Islet precursor cell (in vitro differentiated cells): ENCODE measurements around the gene TRAK2.
"Not testable (repeated sequence)": the region's sequence is repeated elsewhere in the genome, so short reads cannot be mapped to it uniquely, and the experiment has no call there.

Experiments used
- DNase-seq: peaks from one replicate; pipeline ENCODE4 v3.0.0-alpha.2; 2018

Gene TRAK2

GRCh38 chr2:201413143-201413542 is 38.1 kb downstream of the TRAK2 start:
- no peak for DNase-seq

DNA sequence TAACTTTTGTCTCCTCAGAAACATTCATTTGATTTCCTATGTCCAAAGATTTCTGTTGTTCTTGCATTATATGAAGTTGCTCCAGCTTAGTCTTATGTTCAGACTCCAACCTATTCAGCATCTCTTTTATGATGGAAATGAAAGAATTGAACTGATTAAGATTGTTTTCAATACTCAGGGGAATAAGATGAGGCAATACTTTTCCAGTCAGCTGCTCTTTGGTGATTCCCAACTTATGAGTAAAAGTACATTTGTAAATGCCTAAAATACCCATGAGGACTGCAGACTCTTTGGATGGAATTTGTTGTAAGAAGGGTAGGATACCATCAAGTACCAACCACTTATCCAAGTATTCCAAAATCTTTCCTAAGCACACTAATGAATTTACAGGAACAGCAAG is 39.8 kb downstream of the TRAK2 start:
- DNase-seq = no peak

DNA sequence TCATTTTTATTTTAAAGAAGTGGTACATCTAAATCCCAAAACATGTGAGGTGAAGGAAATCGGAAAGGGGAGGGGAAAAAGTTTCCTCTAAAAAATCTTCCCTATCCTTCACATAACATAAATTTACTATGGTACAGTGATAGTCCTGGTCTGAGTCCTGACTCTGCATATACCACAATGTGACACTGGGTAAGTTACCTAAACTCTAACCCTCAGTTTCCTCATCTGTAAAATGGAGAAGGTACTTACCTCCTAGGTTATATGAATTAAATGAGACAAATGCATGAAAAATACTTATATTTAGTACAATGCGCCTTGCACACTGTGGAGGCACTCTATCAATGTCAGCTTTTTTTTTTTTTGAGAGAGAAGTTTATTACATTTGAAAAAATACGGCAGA is 42.3 kb downstream of the TRAK2 start:
- DNase-seq = no peak

- no peak for DNase-seq
These were observed 44.0 kb downstream of the TRAK2 start for GRCh38 chr2:201407265-201407664.

DNA sequence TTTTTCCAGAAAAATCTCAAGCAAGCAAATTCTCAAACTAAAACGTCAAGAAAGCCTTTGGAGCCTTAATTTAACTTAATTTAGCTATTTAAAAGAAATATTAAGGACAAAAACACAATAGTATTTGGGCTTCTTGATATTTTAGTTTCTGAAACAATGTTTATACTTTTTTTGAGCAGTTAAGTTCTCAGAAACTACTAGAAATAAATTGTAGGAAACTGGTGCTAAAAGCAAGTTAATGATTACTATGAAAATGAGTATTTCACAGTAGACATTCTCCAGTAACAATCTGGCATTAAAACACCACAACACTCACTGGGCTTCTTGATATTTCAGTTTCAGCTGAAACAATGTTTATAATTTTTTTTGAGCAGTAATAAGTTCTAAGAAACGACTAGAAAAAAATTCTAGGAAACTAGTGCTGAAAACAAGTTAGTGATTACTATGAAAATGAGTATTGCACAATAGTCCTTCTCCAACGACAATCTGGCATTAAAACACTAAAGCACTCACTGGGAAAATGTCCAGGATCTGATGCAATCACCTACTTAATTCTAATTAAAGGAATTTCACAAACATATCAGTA is 45.1 kb downstream of the TRAK2 start:
- DNase-seq = no peak

DNA sequence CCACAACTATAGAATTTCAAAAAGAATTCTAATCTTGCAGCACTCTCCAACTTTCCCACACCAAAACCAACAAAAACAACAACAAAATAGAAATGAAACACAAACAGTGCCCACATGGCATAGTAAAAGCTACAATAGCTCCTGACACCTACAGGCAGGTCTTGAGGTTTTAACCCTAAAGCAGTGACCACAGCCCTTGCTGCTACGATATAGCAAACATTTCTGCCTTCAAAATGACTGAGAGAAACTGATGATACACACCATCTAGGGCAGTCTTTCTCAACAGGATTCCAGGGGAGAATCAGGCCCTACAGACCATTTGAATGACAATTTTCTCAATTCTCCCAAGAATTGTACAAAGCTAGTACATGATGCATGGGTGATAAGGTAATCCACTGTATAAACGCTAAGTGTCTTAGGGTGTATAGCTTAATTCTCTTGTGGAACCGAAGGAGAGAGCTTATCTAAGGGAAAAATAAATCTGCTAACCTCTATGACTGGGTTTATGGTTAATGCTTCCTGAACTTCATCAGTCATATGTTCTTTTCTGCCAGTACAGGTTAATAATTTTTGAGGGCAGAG is 46.5 kb downstream of the TRAK2 start:
- DNase-seq = no peak

DNA sequence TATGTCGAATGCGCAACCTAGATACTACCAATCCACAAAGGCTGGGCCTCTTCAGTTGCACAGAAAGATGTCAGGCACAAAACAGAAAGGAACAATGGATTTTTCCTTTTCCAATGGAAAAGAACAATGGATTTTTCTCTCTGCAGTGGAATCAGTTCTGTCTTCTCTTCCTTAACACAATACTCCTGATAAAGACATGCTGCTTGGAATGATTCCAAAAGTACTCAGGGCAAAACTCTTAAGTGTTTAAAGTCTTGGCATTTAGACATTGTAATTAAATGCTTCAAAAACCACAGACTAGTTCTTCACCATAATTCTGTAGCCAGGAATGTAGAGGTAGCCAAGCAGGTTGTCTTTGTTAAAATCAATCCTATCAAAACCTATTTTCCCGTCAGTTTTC is 47.4 kb downstream of the TRAK2 start:
- no peak for DNase-seq

DNA sequence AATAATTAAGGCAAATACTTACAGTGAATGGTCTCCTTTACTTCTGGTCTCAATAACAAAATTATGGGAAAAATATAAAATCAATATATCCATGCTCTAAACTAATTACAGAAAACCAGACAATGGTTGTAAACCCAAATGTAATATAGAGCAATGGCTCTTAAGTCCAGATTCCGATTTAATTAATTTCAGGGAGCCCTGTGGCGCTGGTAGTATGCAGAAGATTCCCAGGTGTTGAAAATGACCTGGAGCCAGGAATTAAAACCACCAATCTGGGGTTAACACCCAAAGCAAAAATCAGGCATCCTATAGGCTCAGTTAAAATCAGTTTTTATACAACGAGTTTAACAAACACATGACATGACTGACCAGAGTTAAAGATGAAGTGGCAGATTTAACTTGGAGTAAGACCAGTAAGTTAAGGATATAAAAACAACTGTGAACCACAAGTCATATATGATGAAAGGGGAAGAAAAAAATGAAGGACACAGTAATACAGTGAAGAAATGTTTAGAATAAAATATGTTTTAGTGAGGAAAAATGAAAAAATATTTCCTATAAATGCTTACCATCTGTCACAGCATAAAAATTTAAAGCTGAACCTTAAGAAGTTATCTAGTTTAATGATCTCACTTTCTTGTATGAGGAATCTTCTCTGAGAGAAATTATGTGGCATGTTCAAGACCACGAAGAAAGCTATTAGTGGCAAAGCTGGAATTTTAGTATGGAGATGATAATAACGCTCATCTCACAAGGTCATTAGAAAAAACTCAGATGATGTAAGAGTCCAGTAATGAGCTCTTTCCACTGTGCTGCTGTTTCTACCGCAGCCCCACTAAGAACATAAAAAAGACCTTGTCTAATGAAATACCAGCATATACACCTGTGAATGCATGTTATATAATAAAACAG is 48.4 kb downstream of the TRAK2 start:
- no peak for DNase-seq

GRCh38 chr2:201401815-201402214 is 49.4 kb downstream of the TRAK2 start:
- no peak for DNase-seq

- no peak for DNase-seq
These were observed 54.7 kb downstream of the TRAK2 start for GRCh38 chr2:201396595-201396994.

GRCh38 chr2:201383136-201383535 is 68.1 kb downstream of the TRAK2 start:
- DNase-seq = no peak

GRCh38 chr2:201378496-201379397 is 72.5 kb downstream of the TRAK2 start:
- DNase-seq = no peak

GRCh38 chr2:201377218-201377617 is 74.0 kb downstream of the TRAK2 start:
- DNase-seq = no peak

DNA sequence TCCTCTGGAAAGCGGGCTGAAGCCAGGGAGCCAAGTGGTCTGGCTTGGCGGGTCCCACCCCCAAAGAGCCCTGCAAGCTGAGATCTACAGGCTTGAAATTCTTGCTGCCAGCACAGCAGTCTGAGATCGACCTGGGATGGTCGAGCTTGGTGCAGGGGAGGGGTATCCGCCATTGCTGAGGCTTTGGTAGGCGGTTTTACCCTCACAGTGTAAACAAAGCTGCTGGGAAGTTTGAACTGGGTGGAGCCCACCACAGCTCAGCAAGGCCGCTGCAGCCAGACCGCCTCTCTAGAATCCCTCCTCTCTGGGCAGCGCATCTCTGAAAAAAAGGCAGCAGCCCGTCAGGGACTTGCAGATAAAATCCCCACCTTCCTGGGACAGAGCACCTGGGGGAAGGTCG is 81.5 kb downstream of the TRAK2 start:
- no peak for DNase-seq

- not testable (repeated sequence) for DNase-seq
These were observed 81.9 kb downstream of the TRAK2 start for GRCh38 chr2:201369318-201369717.

- no peak for DNase-seq
These were observed 85.1 kb downstream of the TRAK2 start for GRCh38 chr2:201366146-201366545.

DNA sequence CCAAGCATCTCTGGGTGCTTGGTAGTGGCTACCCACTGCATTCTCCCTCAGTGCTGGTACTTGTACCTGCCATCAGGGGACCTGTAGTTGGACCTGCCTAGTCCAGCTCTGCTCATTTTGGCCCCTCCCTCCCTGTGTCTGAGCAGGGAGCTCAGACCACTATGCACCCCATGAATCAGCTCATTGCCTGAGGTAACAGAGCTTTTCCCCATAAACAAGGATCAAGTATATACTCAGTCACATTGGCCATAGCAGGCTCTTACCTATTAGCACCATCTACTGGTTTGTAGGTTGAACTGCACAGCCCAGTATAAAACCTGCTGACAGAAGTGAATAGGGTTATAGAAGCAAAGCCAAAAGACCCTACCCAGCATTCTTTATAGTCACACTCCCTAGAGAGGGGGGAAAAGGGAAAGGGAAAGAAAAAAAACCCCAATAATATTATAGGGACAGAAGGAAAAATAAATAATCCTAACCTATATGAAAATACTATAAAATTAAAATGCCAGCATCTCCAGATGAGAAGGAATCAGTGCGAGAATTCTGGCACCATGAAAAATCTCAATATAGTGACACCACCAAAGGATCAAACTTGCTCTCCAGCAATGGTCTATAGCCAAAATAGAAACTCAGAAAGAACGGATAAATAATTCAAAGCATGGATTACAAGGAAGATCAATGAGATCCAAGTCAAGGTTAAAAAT is 87.2 kb downstream of the TRAK2 start:
- no peak for DNase-seq

- no peak for DNase-seq
These were observed 88.9 kb downstream of the TRAK2 start for GRCh38 chr2:201362396-201362795.

GRCh38 chr2:201361078-201361733 is 90.1 kb downstream of the TRAK2 start:
- DNase-seq = no peak

DNA sequence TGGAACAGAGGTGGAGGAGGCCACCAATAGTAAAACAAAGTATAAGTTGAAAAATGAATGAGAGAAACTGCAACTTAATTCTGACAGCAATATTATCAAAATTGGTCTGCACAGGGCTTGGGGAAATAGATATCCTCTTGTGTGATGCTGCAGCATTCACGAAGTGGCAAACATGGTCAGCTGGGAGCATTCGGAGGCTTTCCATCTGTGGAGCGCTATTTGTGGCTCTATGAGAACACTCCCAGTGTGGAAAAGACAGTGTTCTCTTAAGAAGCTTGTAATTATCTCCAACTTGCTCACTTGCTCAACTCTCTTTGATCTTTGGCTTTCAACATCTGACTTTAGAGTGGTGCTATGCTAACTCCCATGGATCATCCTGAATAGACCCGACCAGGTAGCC is 91.0 kb downstream of the TRAK2 start:
- DNase-seq = no peak

DNA sequence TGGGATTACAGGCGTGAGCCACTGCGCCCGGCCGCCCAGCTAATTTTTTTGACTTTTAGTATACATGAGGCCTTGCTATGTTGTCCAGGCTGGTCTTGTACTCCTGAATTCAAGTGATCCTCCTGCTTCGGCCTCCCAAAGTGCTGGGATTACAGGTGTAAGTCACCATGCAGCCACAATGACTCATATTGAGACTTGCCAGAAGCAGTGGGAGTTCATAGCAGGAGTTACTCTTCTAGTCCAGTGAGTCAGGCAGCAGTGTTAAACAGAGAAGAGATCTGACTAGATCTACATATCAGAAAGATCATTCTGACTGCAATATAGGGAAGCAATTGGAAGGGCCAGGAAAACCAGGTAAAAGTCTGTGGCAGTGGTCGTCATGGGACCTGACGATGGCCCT is 92.6 kb downstream of the TRAK2 start:
- DNase-seq = no peak

DNA sequence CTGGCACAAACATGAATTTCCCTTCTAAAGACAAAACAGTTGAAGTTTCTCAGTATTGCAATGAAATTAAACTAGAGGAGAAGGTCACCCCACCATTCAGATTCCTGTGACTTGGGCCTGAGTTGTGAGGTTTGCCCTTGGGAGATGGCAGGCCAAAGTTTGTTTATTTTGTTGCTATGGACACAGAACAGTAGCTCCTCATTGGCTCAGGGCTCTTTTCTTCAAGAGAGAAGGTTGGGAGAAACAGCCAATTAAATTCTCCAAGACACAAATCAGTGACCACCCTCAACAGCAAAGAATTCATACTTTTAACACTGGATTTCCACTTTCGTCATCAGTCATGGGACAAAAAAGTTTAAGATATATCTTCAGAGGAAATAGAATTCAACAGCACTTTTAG is 94.0 kb downstream of the TRAK2 start, which contains the start of gene FLACC1:
FLACC1 (minus strand) TSS at position 125 of the 400 bp plus-strand sequence. CDS start 5,941 bp downstream, outside the sequence.
- no peak for DNase-seq
